H9 (cell line): Measurements from ENCODE around the gene GRIA1. TPM values are rescaled to one million over a fixed set of nuclear protein-coding genes. Genes with fewer than 3 reads are reported as not detected.
"Not testable (repeated sequence)": the region's sequence is repeated elsewhere in the genome, so short reads cannot be mapped to it uniquely, and the experiment has no call there.

ENCODE experiments used
- DNase-seq: peaks from one replicate; pipeline ENCODE4 v3.0.0-alpha.2; 2017
- H2AFZ ChIP-seq: one replicate; pipeline ENCODE4 v1.6.1; 2013; ENCODE audit warnings: mild to moderate bottlenecking, low read length, control low read depth, moderate library complexity
- H2AK5ac ChIP-seq: 2 replicates; pipeline ENCODE4 v1.6.1; 2013; ENCODE audit warnings: low read length, control low read depth, mixed read lengths; ENCODE audit not compliant: insufficient read length
- H2BK120ac ChIP-seq: one replicate; pipeline ENCODE4 v1.6.1; 2013; ENCODE audit warnings: low read depth, mild to moderate bottlenecking, low read length, control low read depth, inconsistent platforms; ENCODE audit not compliant: poor library complexity, severe bottlenecking
- H2BK12ac ChIP-seq: 2 replicates; pipeline ENCODE4 v1.6.1; 2013; ENCODE audit warnings: low read length, control low read depth, mixed read lengths, low read depth; ENCODE audit not compliant: insufficient read length
- H2BK15ac ChIP-seq: 2 replicates; pipeline ENCODE4 v1.6.1; 2013; ENCODE audit warnings: low read depth, low read length, control low read depth
- H2BK20ac ChIP-seq: one replicate; pipeline ENCODE4 v1.6.1; 2013; ENCODE audit warnings: low read depth, mild to moderate bottlenecking, low read length, control low read depth, inconsistent platforms; ENCODE audit not compliant: poor library complexity, severe bottlenecking
- H2BK5ac ChIP-seq: 2 replicates; pipeline ENCODE4 v1.6.1; 2013; ENCODE audit warnings: low read length, control low read depth, mixed read lengths; ENCODE audit not compliant: insufficient read length
- H3K14ac ChIP-seq: 2 replicates; pipeline ENCODE4 v1.6.1; 2013; ENCODE audit warnings: low read length, control low read depth; ENCODE audit not compliant: insufficient read depth
- H3K18ac ChIP-seq: 2 replicates; pipeline ENCODE4 v1.6.1; 2013; ENCODE audit warnings: low read depth, mild to moderate bottlenecking, mixed read lengths, low read length, control low read depth; ENCODE audit not compliant: insufficient read length
- H3K23ac ChIP-seq: 2 replicates; pipeline ENCODE4 v1.6.1; 2013; ENCODE audit warnings: low read length, control low read depth, mixed read lengths, low read depth; ENCODE audit not compliant: insufficient read length
- H3K23me2 ChIP-seq: 2 replicates; pipeline ENCODE4 v1.6.1; 2013; ENCODE audit warnings: low read depth, mild to moderate bottlenecking, mixed read lengths, low read length, control low read depth; ENCODE audit not compliant: insufficient read length, poor library complexity, severe bottlenecking
- H3K27ac ChIP-seq: 2 replicates; pipeline ENCODE4 v1.5.1; 2013; ENCODE audit warnings: low read length, control low read depth, mixed read lengths, low read depth; ENCODE audit not compliant: insufficient read length
- H3K27me3 ChIP-seq: 2 replicates; pipeline ENCODE4 v1.6.1; 2013; ENCODE audit warnings: low read length, control low read depth, inconsistent platforms; ENCODE audit not compliant: insufficient read depth
- H3K4ac ChIP-seq: 2 replicates; pipeline ENCODE4 v1.6.1; 2013; ENCODE audit warnings: low read depth, mild to moderate bottlenecking, control low read depth, inconsistent platforms, low read length, moderate library complexity
- H3K4me1 ChIP-seq: 2 replicates; pipeline ENCODE4 v1.6.1; 2013; ENCODE audit warnings: low read length, control low read depth, inconsistent platforms; ENCODE audit not compliant: insufficient read depth
- H3K4me2 ChIP-seq: 2 replicates; pipeline ENCODE4 v1.6.1; 2013; ENCODE audit warnings: low read length, control low read depth, mixed read lengths; ENCODE audit not compliant: insufficient read length, insufficient read depth
- H3K56ac ChIP-seq: 2 replicates; pipeline ENCODE4 v1.6.1; 2013; ENCODE audit warnings: low read depth, mild to moderate bottlenecking, mixed read lengths, low read length, control low read depth; ENCODE audit not compliant: insufficient read length
- H3K79me1 ChIP-seq: 2 replicates; pipeline ENCODE4 v1.6.1; 2013; ENCODE audit warnings: low read depth, mild to moderate bottlenecking, moderate library complexity, low read length, control low read depth, inconsistent platforms; ENCODE audit not compliant: insufficient read depth, poor library complexity, severe bottlenecking
- H3K79me2 ChIP-seq: 2 replicates; pipeline ENCODE4 v1.6.1; 2013; ENCODE audit warnings: low read length, control low read depth, inconsistent platforms; ENCODE audit not compliant: insufficient read depth
- H3K9ac ChIP-seq: 2 replicates; pipeline ENCODE4 v1.6.1; 2013; ENCODE audit warnings: low read length, control low read depth, mixed read lengths; ENCODE audit not compliant: insufficient read length; ENCODE audit errors: extremely low read depth
- H3K9me3 ChIP-seq: one replicate; pipeline ENCODE4 v1.6.1; 2013; ENCODE audit warnings: low read depth, low read length, inconsistent platforms; ENCODE audit not compliant: control insufficient read depth
- H3T11ph ChIP-seq: one replicate; pipeline ENCODE4 v1.6.1; 2013; ENCODE audit warnings: mild to moderate bottlenecking, low read length, control low read depth, inconsistent platforms
- H4K20me1 ChIP-seq: one replicate; pipeline ENCODE4 v1.6.1; 2013; ENCODE audit not compliant: control insufficient read depth, insufficient read length, insufficient read depth
- H4K5ac ChIP-seq: 2 replicates; pipeline ENCODE4 v1.6.1; 2013; ENCODE audit warnings: low read depth, mild to moderate bottlenecking, mixed read lengths, low read length, control low read depth; ENCODE audit not compliant: insufficient read length
- H4K8ac ChIP-seq: replicated peaks from 2 replicates; pipeline ENCODE4 v1.6.1; 2013; ENCODE audit warnings: low read length, control low read depth, mixed read lengths, low read depth; ENCODE audit not compliant: insufficient read length
- H4K91ac ChIP-seq: 2 replicates; pipeline ENCODE4 v1.6.1; 2013; ENCODE audit warnings: low read depth, mild to moderate bottlenecking, moderate library complexity, mixed read lengths, low read length, control low read depth; ENCODE audit not compliant: insufficient read length
- H3K27ac Mint-ChIP-seq, 3 experiments: 2 replicates in 2 of 3; 3 replicates in 1 of 3; pipeline ENCODE4 v1.8.0; 2020 to 2021; ENCODE audit warnings: mixed read lengths in 3 of 3, mild to moderate bottlenecking in 1 of 3, moderate library complexity in 1 of 3
- H3K27me3 Mint-ChIP-seq: 2 replicates; pipeline ENCODE4 v1.8.0; 2021; ENCODE audit warnings: low read depth, mild to moderate bottlenecking, moderate library complexity, mixed read lengths
- H3K36me3 Mint-ChIP-seq, 3 experiments: 2 replicates in 2 of 3; 3 replicates in 1 of 3; pipeline ENCODE4 v1.8.0; 2020 to 2021; ENCODE audit warnings: low read depth in 3 of 3, mixed read lengths in 3 of 3; ENCODE audit not compliant: insufficient read depth in 1 of 3
- H3K4me1 Mint-ChIP-seq, 2 experiments: 2 replicates each; pipeline ENCODE4 v1.8.0; 2020; ENCODE audit warnings: mixed read lengths in 2 of 2
- H3K4me3 Mint-ChIP-seq, 2 experiments: 2 replicates in 1 of 2; 3 replicates in 1 of 2; pipeline ENCODE4 v1.8.0; 2020 to 2021; ENCODE audit warnings: mild to moderate bottlenecking in 2 of 2, mixed read lengths in 2 of 2, moderate library complexity in 1 of 2
- H3K9me3 Mint-ChIP-seq, 2 experiments: 2 replicates in 1 of 2; 3 replicates in 1 of 2; pipeline ENCODE4 v1.8.0; 2020; ENCODE audit warnings: mild to moderate bottlenecking in 2 of 2, mixed read lengths in 2 of 2, moderate library complexity in 1 of 2
- WGBS: extraction: QIAGEN DNeasy Blood & Tissue Kit; methylation state at CpG from one replicate; pipeline ENCODE4 v1.1.7; 2013; ENCODE audit warnings: missing lambda C conversion rate, low lambda C conversion rate, mixed read lengths; ENCODE audit not compliant: insufficient read length; ENCODE audit errors: extremely low coverage; 5-methylcytosine and 5-hydroxymethylcytosine counted together
- total RNA-seq: library from RNA; stranded (reverse); gene quantifications from 2 replicates; pipeline ENCODE4 v1.2.1, GENCODE V29; 2021
- TF ChIP-seq, protein P1 (sequence below): fragments of 200-600 bp; sonication (generic); conservative IDR thresholded peaks from 3 replicates; pipeline ENCODE4 v1.8.0; 2021; ENCODE audit warnings: antibody characterized with exemption, mild to moderate bottlenecking

The GRIA1 gene
- total RNA-seq, 1 experiment from 2014 or later = 0.52 TPM

DNA sequence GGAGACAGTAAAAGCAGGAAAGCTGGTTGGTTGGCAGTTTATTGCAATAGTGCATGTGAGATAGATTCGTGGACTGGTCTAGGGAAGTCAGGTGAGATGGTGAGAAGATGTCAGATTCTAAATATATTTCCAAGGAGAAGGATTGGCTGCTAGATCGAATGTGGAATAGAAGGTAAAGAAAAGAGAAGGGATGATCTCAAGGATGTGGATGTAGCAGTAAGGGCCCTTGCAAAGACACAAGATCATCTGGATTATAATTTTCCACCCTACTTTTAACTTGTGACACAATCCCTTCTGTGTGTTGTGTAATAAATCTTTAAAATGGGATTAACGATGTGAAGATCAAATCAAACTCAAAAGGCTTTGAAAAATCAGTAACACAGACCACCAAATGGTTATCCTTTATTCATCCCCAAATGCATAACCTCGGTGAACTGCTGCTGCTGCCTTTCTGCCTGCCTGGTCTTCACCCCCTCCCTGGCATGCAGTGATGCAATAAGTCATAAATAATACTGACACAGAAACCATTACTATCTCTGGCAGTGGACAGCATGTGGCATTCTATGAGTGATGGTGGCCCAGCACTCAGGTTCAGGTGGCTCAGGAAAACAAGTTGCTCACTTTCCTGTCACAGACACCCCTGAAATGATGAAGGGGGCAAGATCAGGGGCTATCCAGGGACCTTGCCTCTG, 369.9 kb downstream of the GRIA1 start:
- H3K4me3 Mint-ChIP-seq = no peak overlapping the region
- no peak overlapping the region for H3K27ac ChIP-seq
- TF ChIP-seq, protein P1, sequence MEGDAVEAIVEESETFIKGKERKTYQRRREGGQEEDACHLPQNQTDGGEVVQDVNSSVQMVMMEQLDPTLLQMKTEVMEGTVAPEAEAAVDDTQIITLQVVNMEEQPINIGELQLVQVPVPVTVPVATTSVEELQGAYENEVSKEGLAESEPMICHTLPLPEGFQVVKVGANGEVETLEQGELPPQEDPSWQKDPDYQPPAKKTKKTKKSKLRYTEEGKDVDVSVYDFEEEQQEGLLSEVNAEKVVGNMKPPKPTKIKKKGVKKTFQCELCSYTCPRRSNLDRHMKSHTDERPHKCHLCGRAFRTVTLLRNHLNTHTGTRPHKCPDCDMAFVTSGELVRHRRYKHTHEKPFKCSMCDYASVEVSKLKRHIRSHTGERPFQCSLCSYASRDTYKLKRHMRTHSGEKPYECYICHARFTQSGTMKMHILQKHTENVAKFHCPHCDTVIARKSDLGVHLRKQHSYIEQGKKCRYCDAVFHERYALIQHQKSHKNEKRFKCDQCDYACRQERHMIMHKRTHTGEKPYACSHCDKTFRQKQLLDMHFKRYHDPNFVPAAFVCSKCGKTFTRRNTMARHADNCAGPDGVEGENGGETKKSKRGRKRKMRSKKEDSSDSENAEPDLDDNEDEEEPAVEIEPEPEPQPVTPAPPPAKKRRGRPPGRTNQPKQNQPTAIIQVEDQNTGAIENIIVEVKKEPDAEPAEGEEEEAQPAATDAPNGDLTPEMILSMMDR = no peak

DNA sequence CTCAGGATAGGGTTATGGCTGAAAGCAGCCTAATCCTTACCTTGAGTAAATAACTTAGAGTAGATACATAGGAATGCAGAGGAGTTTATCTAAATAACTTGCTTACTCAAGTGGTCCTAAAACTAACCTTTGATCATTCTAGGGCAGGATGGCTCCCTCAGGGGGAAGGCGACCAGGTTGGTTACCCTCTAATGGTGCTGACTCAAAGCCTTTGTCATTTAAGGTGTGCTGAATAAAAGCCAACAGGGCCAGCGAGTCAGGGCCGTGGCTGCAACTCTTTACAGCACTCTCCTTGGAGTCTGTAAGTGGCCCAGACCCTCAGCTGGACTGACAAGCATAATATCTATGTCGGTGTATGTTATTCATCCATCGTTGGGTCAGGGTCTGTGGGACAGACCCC, 372.4 kb downstream of the GRIA1 start:
- H4K91ac ChIP-seq, H3K27ac ChIP-seq, H3K79me2 ChIP-seq, H3K27me3 ChIP-seq, H3K27ac Mint-ChIP-seq, H3K9ac ChIP-seq, H3K14ac ChIP-seq, H3K9me3 ChIP-seq, H2BK20ac ChIP-seq, H4K20me1 ChIP-seq, H3K4me3 Mint-ChIP-seq, H3T11ph ChIP-seq, H3K4me1 ChIP-seq, H3K56ac ChIP-seq, H4K5ac ChIP-seq, H2AK5ac ChIP-seq, H3K4ac ChIP-seq, H2BK120ac ChIP-seq, H2BK12ac ChIP-seq, H3K23me2 ChIP-seq, H2BK15ac ChIP-seq, H4K8ac ChIP-seq, H2BK5ac ChIP-seq, H3K18ac ChIP-seq, H3K9me3 Mint-ChIP-seq, H3K79me1 ChIP-seq, H3K23ac ChIP-seq, H3K4me2 ChIP-seq, H2AFZ ChIP-seq, H3K36me3 Mint-ChIP-seq: not testable (repeated sequence)
- peak; percentile 40 for DNase-seq
- no CpG with 5 or more reads among the region's 5 CpGs for WGBS
- Mint-ChIP-seq H3K4me1 (peaks cover 6 to 15% of the 10 kb centered on the region in 2 experiments; a peak in 2 of 4 replicates), H3K27me3 (peaks cover 13% of the 10 kb centered on the region; the same call in 1 of the 2 replicates)

More for the DNA sequence above, 369.9 kb downstream of the GRIA1 start:
- Histone ChIP-seq H3K4ac (no peak overlapping the region), H2BK120ac (no peak overlapping the region), H3T11ph (no peak overlapping the region), H3K27me3 (no peaks in the 10 kb centered on the region; the same call in 1 of the 2 replicates), H3K9me3 (no peaks in the 10 kb centered on the region), H4K20me1 (no peaks in the 10 kb centered on the region), H3K4me1 (no peaks in the 10 kb centered on the region), H3K79me2 (no peaks in the 10 kb centered on the region), H3K23ac (no peak overlapping the region), H2BK20ac (no peak overlapping the region), H2BK12ac (no peak overlapping the region), H3K56ac (no peak overlapping the region), H3K79me1 (no peaks in the 10 kb centered on the region), H4K91ac (no peak overlapping the region), H4K5ac (no peak overlapping the region), H2BK5ac (no peak overlapping the region), H4K8ac (no peak overlapping the region), H3K14ac (no peak overlapping the region), H2AFZ (no peak overlapping the region), H3K23me2 (no peaks in the 10 kb centered on the region), H3K4me2 (no peak overlapping the region), H2BK15ac (no peak overlapping the region), H3K18ac (no peak overlapping the region), H2AK5ac (no peak overlapping the region), H3K9ac (no peak overlapping the region)
- no CpG with 5 or more reads among the region's 4 CpGs for WGBS
- Mint-ChIP-seq H3K36me3 (peaks cover 0 to 5% (median 4%) of the 10 kb centered on the region in 3 experiments; a peak in 5 of 7 replicates), H3K27me3 (peaks cover 13% of the 10 kb centered on the region; the same call in 1 of the 2 replicates), H3K4me1 (peaks cover 6 to 15% of the 10 kb centered on the region in 2 experiments; a peak in 2 of 4 replicates), H3K27ac (no peak overlapping the region; a peak in 1 of 7 replicates), H3K9me3 (peaks cover 0 to 4% of the 10 kb centered on the region in 2 experiments; a peak in 3 of 5 replicates)
- DNase-seq = no peak
